ENCODE results near the gene STX4.
"Not testable (repeated sequence)": the region's sequence is repeated elsewhere in the genome, so short reads cannot be mapped to it uniquely, and the experiment has no call there.

Gene STX4

GRCh38 chr16:31007684-31008083 lies 25.7 kb upstream of the STX4 start:
- no peak for TF ChIP-seq CTCF (conservative IDR thresholded peaks at IDR 0.05)
- no peak for TF ChIP-seq ZFX (IDR thresholded peaks at IDR 0.05)
- H3K27ac ChIP-seq = no peak overlapping the region

GRCh38 chr16:31008149-31008548 lies 25.2 kb upstream of the STX4 start:
- no peak for TF ChIP-seq CTCF (conservative IDR thresholded peaks at IDR 0.05)
- no peak for TF ChIP-seq ZFX (IDR thresholded peaks at IDR 0.05)
- H3K27ac ChIP-seq = no peak overlapping the region

DNA sequence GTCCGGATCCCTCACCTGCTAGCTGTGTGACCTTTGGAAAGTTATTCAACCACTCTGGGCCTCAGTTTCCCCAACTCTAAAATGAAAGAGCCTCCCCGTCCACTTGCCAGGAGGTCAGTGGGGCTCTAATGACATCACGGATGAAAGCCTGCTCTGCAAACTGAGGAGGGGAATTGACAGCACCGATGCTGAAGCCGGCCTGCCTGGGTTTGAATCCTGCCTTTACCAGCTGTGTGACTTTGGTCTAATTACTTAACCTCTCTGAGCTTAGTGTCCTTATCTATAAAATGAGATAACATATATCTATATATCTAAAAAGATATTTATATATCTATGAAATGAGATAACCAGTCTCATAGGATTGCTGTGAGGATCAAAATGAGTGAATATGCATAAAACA lies 24.8 kb upstream of the STX4 start:
- TF ChIP-seq CTCF (conservative IDR thresholded peaks at IDR 0.05) (no peak), ZFX (IDR thresholded peaks at IDR 0.05) (no peak)

GRCh38 chr16:31009120-31009519 lies 24.2 kb upstream of the STX4 start:
- TF ChIP-seq ZFX (IDR thresholded peaks at IDR 0.05) (no peak), CTCF (conservative IDR thresholded peaks at IDR 0.05) (no peak)
- no peak overlapping the region for H3K27ac ChIP-seq

More for the DNA sequence above, 24.8 kb upstream of the STX4 start:
- H3K27ac ChIP-seq = no peak overlapping the region

DNA sequence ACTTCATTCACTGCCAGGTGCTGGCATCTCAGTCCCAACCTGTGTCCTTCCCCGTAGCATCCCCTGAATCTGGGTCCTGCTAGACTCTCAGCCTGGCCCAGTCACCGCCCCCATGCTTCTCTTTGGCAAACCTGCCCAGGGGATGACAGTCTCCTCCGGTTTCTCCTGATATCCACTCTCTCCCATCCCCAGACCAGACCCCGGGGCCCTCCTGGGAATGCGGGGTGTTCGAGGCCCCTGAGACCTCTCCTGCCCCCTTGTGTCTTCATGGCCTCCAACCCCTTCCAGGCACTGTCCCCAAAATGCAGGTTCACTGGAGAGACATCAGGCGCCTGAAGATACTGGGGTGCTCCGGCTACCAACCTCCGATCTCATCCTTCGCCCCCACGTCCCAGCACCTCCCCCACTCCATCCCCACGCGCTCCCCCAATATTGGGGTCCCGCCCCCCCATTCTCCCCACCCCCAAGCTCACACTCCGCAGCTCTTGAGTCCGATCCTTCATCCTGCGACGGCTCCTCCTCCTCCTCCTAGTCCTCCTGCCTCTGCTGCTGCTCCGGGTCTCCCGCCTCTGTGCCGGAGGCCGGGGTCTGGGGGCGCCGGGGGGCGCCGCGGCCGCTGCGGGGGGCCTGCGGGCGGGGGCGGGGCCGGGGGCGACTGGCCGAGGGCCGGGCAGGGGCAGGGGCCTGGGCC lies 23.3 kb upstream of the STX4 start:
- TF ChIP-seq ZFX (IDR thresholded peaks at IDR 0.05) (no peak), CTCF (conservative IDR thresholded peaks at IDR 0.05) (no peak)
- H3K27ac ChIP-seq = no peak overlapping the region

- no peak within 1 kb of the TSS for H3K27ac ChIP-seq
- TF ChIP-seq ZFX (IDR thresholded peaks at IDR 0.05) (no peak), CTCF (conservative IDR thresholded peaks at IDR 0.05) (no peak)
These were observed 22.6 kb upstream of the STX4 start, which contains the start of gene STX1B for GRCh38 chr16:31010585-31011325. TSS of gene STX1B (minus strand) at chr16:31010638. CDS start at chr16:31010396, 242 bp downstream.

DNA sequence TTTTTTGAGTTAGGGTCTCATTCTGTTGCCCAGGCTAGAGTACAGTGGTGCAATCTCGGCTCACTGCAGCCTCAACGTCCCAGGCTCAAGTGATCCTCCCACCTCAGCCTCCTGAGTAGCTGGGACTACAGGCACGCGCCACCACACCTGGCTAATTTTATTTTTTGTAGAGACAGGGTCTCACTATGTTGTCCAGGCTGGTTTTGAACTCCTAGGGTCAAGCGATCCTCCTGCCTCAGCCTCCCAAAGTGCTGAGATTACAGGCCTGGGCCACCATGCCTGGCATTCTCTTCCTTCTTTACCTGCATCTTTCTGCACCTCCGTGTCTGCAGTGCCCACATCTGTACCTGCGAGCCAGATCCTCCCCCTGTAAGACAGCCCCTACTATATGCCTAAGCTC lies 21.5 kb upstream of the STX4 start:
- not testable (repeated sequence) for H3K27ac ChIP-seq

- not testable (repeated sequence) for H3K27ac ChIP-seq
These were observed 20.1 kb upstream of the STX4 start for GRCh38 chr16:31013292-31013691.
